ENCODE measurements around the gene CUL4A.

GRCh38 chr13:113178070-113178895 is 31.1 kb upstream of the CUL4A start:
- TF ChIP-seq SUZ12 (IDR thresholded peaks at IDR 0.05), result no peak
- TF ChIP-seq FOXA1 (IDR thresholded peaks at IDR 0.05), result no peak
- no peak for TF ChIP-seq BHLHE40 (IDR thresholded peaks at IDR 0.05; ENCODE audit: borderline replicate concordance)
- no peak for TF ChIP-seq FOXK2 (IDR thresholded peaks at IDR 0.05)
- no peak for TF ChIP-seq FOXM1 (IDR thresholded peaks at IDR 0.05; ENCODE audit: borderline replicate concordance)
- TF ChIP-seq TARDBP (IDR thresholded peaks at IDR 0.05), result no peak
